Measurements from ENCODE around the gene PCED1A. TPM values are rescaled to one million over a fixed set of nuclear protein-coding genes. Genes with fewer than 3 reads are reported as not detected.

The PCED1A gene
- total RNA-seq, 2 experiments from 2014 or later: 39.9 to 43.3 TPM

- Mint-ChIP-seq H3K4me3 (no peak overlapping the region), H3K4me1 (peaks cover 21% of the 10 kb centered on the region), H3K36me3 (peaks cover 2% of the 10 kb centered on the region), H3K27me3 (peaks cover 80% of the 10 kb centered on the region), H3K27ac (no peak overlapping the region), H3K9me3 (peaks cover 1% of the 10 kb centered on the region)
- POLR2A ChIA-PET: no interaction called here
- DNase-seq (no peak), ATAC-seq (ENCODE audit: low read depth) (no peak)
Measured at GRCh38 chr20:2804041-2804828, 36.2 kb downstream of the PCED1A start.

- Mint-ChIP-seq H3K27me3 (peaks cover 68% of the 10 kb centered on the region), H3K27ac (no peak overlapping the region), H3K4me3 (peak overlapping the region; percentile 80), H3K36me3 (peaks cover 2% of the 10 kb centered on the region), H3K4me1 (peaks cover 27% of the 10 kb centered on the region), H3K9me3 (peaks cover 1% of the 10 kb centered on the region)
- POLR2A ChIA-PET: no interaction called here
- no peak for DNase-seq
- ATAC-seq (ENCODE audit: low read depth): no peak
Measured at GRCh38 chr20:2801286-2801728, 39.1 kb downstream of the PCED1A start.

DNA sequence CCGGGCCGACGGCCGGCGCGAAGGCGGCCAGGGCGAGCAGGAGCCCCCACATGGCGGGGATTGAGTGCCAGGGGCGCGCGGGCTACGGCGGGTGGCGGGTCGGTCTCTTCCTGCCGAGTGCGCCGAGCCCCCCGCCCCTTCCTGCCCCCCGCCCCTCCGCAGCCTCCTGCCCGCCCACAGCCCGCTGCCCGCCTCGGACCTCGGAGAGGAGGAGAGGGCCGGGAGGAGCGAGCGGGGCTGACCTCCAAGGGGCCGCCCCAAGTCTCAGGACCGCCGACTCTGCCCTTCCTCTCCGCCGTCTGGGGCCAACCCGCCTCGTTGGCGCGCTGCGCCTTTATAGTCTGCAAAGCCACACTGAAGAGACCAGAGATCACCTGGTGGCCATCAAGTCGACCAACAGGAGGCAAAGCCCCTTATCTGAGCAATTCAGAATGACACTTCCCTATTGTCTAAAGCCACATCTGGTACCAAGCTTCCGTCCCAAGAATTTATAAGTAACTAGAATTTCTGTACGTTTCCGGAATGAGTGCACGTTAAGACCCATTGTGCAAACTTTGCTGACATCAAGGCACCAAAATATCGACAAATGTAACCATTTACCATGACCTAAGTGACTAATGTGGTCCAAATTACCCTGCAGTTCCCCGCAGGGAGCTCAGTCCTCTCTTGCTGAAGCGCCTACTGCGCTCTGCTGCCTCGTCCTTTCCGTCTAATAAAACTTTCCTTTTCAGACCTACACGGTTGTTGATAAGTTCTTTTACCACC lies 39.8 kb downstream of the PCED1A start, which contains the start of gene CPXM1:
Gene CPXM1 (minus strand): TSS at position 107 of the 765 bp plus-strand sequence. CDS start 55 bp downstream, at position 52.
- H3K4me1 Mint-ChIP-seq: peaks cover 25% of the 10 kb centered on the region
- H3K4me3 Mint-ChIP-seq: peak within 1 kb of the TSS; percentile 82
- no peak for DNase-seq
- POLR2A ChIA-PET: no interaction called here
- ATAC-seq (ENCODE audit: low read depth): peak; percentile 48
- no peaks in the 10 kb centered on the region for H3K36me3 Mint-ChIP-seq
- H3K27me3 Mint-ChIP-seq: peaks cover 62% of the 10 kb centered on the region
- peaks cover 1% of the 10 kb centered on the region for H3K9me3 Mint-ChIP-seq
- H3K27ac Mint-ChIP-seq: peak within 1 kb of the TSS; percentile 19

GRCh38 chr20:2799688-2800520 lies 40.6 kb downstream of the PCED1A start:
- no peak for DNase-seq
- Mint-ChIP-seq H3K27me3 (peaks cover 55% of the 10 kb centered on the region), H3K4me3 (peak overlapping the region; percentile 82), H3K27ac (peak overlapping the region; percentile 19), H3K36me3 (no peaks in the 10 kb centered on the region), H3K9me3 (peaks cover 1% of the 10 kb centered on the region), H3K4me1 (peaks cover 25% of the 10 kb centered on the region)
- POLR2A ChIA-PET: no interaction called here
- no peak for ATAC-seq (ENCODE audit: low read depth)

DNA sequence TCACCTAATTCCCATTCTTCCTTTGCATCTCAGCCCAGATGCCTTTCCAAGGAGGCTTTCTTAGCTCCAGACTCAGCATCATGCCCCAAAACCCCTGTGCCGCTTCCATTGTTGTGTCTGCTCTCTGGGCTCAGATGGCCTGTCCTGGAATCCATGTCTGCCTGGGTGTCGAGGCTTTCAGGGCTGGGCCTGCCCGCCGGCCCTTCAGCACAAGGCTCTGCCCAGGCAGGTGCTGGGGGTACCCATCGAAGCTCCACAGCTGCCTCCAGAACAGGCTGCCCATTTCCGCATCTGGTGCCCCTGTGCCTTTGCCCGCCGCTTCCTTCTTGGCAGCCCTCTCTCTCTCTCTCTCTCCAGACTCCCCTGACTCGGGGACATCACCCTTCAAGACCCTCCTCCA lies 41.2 kb downstream of the PCED1A start:
- ATAC-seq (ENCODE audit: low read depth) (no peak), DNase-seq (no peak)
- peaks cover 1% of the 10 kb centered on the region for H3K9me3 Mint-ChIP-seq
- POLR2A ChIA-PET: no interaction called here
- peaks cover 25% of the 10 kb centered on the region for H3K4me1 Mint-ChIP-seq
- H3K27me3 Mint-ChIP-seq: peaks cover 51% of the 10 kb centered on the region
- H3K27ac Mint-ChIP-seq: no peak overlapping the region
- no peaks in the 10 kb centered on the region for H3K36me3 Mint-ChIP-seq
- H3K4me3 Mint-ChIP-seq: peak overlapping the region; percentile 82

- Mint-ChIP-seq H3K9me3 (peaks cover 1% of the 10 kb centered on the region), H3K4me3 (no peak overlapping the region), H3K36me3 (no peaks in the 10 kb centered on the region), H3K4me1 (peaks cover 25% of the 10 kb centered on the region), H3K27me3 (peaks cover 47% of the 10 kb centered on the region), H3K27ac (no peak overlapping the region)
- POLR2A ChIA-PET: no interaction called here
- ATAC-seq (ENCODE audit: low read depth): no peak
- no peak for DNase-seq
Measured at GRCh38 chr20:2798814-2799213, 41.6 kb downstream of the PCED1A start.

DNA sequence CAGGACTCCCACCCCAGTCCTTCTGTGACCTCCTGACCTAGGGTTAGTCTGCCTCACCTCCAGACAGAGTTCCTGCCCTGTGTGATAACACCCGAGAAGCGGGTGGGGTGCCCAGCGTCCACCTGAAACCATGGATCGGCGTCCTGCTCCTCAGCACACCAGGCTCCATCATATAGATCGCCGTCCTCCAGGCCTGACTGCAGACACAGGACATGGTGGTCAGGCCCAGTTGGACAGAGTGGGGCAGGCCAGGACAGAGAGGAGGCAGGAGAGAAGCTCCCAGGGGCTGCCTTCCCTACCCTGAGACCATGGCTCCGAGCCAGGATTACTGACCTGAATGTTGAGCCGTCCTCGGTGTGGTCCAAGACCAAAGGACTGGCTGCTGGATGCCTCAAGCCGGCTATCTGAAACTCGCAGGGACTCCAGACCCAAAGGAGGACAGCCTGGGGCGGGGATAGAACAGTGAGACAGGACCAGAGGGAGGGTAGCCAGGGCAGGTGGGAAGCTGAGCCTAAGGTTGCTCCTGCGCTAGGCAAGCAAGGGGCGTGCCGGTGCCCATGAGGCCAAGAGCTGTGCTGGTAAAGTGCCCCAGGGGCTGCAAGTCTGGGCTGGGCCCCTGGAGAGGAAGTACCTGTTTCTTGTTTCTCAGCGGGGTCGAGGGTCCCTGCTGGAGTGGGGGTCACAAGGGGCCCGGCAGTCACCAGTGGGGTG lies 42.2 kb downstream of the PCED1A start:
- DNase-seq (no peak), ATAC-seq (ENCODE audit: low read depth) (no peak)
- no peak overlapping the region for H3K4me3 Mint-ChIP-seq
- POLR2A ChIA-PET: no interaction called here
- H3K9me3 Mint-ChIP-seq: peaks cover 1% of the 10 kb centered on the region
- no peaks in the 10 kb centered on the region for H3K36me3 Mint-ChIP-seq
- peaks cover 25% of the 10 kb centered on the region for H3K4me1 Mint-ChIP-seq
- peaks cover 43% of the 10 kb centered on the region for H3K27me3 Mint-ChIP-seq
- no peak overlapping the region for H3K27ac Mint-ChIP-seq

DNA sequence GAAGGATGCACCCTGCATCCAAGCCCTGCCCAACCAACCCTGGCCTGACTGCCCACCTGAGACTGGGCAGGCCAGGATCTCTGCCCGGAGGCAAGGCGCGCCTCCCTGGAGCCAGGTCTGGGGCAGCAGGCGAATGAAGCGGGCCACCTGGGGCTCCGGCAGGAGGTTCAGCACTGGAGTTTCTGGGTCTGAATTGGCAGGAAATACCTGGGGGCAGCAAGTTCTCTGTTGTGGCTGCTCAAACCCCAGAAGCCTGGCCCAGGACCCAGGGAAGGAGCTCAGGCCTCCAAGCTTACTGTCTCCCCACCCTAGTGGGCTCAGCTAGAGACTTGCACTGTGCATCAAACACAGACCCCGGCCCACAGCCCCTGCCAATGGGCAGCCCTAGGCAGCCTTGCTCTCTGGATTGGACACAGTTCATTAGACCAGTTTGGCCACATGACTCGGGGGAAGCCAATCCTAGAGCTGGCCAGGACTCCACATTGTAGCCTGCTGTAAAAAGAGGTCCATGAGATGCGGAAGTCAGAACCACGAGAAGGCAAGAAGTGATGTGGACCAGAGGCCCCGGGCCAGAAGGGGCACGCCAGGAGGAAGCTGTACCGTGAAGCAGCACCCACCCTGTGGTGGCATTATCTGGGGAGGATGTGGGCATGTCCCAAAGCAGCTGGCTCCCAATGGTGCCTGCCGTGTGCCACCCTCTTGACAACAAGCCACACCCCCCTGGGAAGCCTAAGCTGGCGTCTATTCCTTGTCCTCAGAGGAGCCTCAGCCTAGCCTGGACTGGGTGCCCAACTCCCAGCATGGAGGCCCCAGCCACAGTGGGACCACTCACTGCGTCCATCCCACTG lies 43.1 kb downstream of the PCED1A start:
- DNase-seq: no peak
- H3K4me3 Mint-ChIP-seq: no peak overlapping the region
- POLR2A ChIA-PET: no interaction called here
- ATAC-seq (ENCODE audit: low read depth): no peak
- no peak overlapping the region for H3K27ac Mint-ChIP-seq
- H3K36me3 Mint-ChIP-seq: no peaks in the 10 kb centered on the region
- H3K4me1 Mint-ChIP-seq: peaks cover 25% of the 10 kb centered on the region
- peaks cover 37% of the 10 kb centered on the region for H3K27me3 Mint-ChIP-seq
- no peaks in the 10 kb centered on the region for H3K9me3 Mint-ChIP-seq

DNA sequence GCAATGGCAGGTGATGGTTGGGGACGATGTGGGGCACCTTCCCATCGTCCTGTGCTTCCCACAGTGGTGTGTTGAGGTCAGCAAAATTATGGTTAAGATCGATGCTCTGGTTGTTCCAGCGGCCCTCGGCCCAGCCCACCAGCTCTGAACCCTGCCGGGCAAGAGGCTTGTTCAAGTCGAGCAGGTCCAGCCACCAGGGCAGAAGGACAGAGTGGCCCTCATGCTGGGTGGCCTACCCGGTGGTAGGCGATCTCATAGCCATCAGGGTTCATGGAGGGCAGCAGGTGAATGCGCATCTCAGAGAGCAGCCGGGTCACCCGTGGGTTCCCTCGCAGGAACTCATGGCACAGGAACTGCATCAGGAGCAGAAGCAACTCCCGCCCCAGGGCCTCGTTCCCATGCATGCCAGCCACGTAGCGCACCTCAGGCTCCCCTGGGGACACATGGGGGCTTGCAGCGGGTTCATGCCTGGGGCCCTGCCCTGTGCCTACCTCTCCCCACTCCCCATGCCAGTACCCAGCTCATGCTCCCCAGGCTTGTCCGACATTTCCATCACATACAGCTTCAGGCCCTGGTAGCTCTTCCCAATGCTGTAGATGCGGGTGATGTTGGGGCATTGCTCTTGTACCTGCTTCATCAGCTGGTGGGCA lies 44.3 kb downstream of the PCED1A start:
- Mint-ChIP-seq H3K4me3 (no peak overlapping the region), H3K4me1 (peaks cover 19% of the 10 kb centered on the region), H3K27ac (no peak overlapping the region), H3K36me3 (no peaks in the 10 kb centered on the region), H3K27me3 (peaks cover 34% of the 10 kb centered on the region), H3K9me3 (no peaks in the 10 kb centered on the region)
- POLR2A ChIA-PET: no interaction called here
- ATAC-seq (ENCODE audit: low read depth) (no peak), DNase-seq (no peak)

GRCh38 chr20:2795451-2795850 lies 45.0 kb downstream of the PCED1A start:
- Mint-ChIP-seq H3K4me1 (peaks cover 14% of the 10 kb centered on the region), H3K36me3 (no peaks in the 10 kb centered on the region), H3K27me3 (peaks cover 32% of the 10 kb centered on the region), H3K27ac (no peak overlapping the region), H3K4me3 (no peak overlapping the region), H3K9me3 (no peaks in the 10 kb centered on the region)
- ATAC-seq (ENCODE audit: low read depth): no peak
- POLR2A ChIA-PET: no interaction called here
- no peak for DNase-seq

- DNase-seq: no peak
- Mint-ChIP-seq H3K4me3 (no peak overlapping the region), H3K27me3 (peaks cover 31% of the 10 kb centered on the region), H3K36me3 (no peaks in the 10 kb centered on the region), H3K4me1 (peaks cover 12% of the 10 kb centered on the region), H3K27ac (no peak overlapping the region), H3K9me3 (no peaks in the 10 kb centered on the region)
- POLR2A ChIA-PET: no interaction called here
- ATAC-seq (ENCODE audit: low read depth): no peak
Measured at GRCh38 chr20:2794866-2795447, 45.5 kb downstream of the PCED1A start.
